Activated naive CD8-positive, alpha-beta T cell treated with anti-CD3 and anti-CD28 coated beads for 36 hours (primary cell): ENCODE results near the gene PGAP2. TPM values are rescaled to one million over a fixed set of nuclear protein-coding genes. Genes with fewer than 3 reads are reported as not detected.
A peak's percentile ranks its signal among the peaks of the same experiment; 100 is the strongest.
"Not testable (repeated sequence)": the region's sequence is repeated elsewhere in the genome, so short reads cannot be mapped to it uniquely, and the experiment has no call there.

ENCODE experiments used
- DNase-seq: peaks from one replicate; pipeline ENCODE4 v3.0.0; 2021
- H3K27ac Mint-ChIP-seq: one replicate; pipeline ENCODE4 v1.8.0; 2022; ENCODE audit warnings: mild to moderate bottlenecking, moderate library complexity, mixed read lengths
- H3K27me3 Mint-ChIP-seq: one replicate; pipeline ENCODE4 v1.8.0; 2022; ENCODE audit warnings: mild to moderate bottlenecking, mixed read lengths
- H3K36me3 Mint-ChIP-seq: one replicate; pipeline ENCODE4 v1.8.0; 2021; ENCODE audit warnings: mild to moderate bottlenecking, mixed read lengths
- H3K4me1 Mint-ChIP-seq: one replicate; pipeline ENCODE4 v1.8.0; 2021; ENCODE audit warnings: mixed read lengths
- H3K4me3 Mint-ChIP-seq: one replicate; pipeline ENCODE4 v1.8.0; 2022; ENCODE audit warnings: mild to moderate bottlenecking, moderate library complexity, mixed read lengths
- H3K9me3 Mint-ChIP-seq: one replicate; pipeline ENCODE4 v1.8.0; 2022; ENCODE audit warnings: mixed read lengths
- total RNA-seq, 2 experiments: library from RNA; stranded (reverse); gene quantifications; one replicate each; pipeline ENCODE4 v1.2.3, GENCODE V29; 2021

Gene PGAP2
- total RNA-seq, 2 experiments from 2014 or later, result 35.4 to 35.6 TPM

- Mint-ChIP-seq H3K27ac (peak overlapping the region; percentile 97), H3K36me3 (peaks cover 15% of the 10 kb centered on the region), H3K9me3 (no peaks in the 10 kb centered on the region), H3K4me1 (peaks cover 46% of the 10 kb centered on the region), H3K4me3 (peak overlapping the region; percentile 86), H3K27me3 (no peaks in the 10 kb centered on the region)
- DNase-seq, result peak; percentile 67
Observed at GRCh38 chr11:3853899-3854659, 45.7 kb downstream of the PGAP2 start.

GRCh38 chr11:3854660-3854976, 46.3 kb downstream of the PGAP2 start:
- H3K9me3 Mint-ChIP-seq, result no peaks in the 10 kb centered on the region
- H3K27ac Mint-ChIP-seq, result peak overlapping the region; percentile 97
- no peaks in the 10 kb centered on the region for H3K27me3 Mint-ChIP-seq
- peaks cover 48% of the 10 kb centered on the region for H3K4me1 Mint-ChIP-seq
- DNase-seq, result no peak
- H3K36me3 Mint-ChIP-seq, result peaks cover 15% of the 10 kb centered on the region
- peak overlapping the region; percentile 86 for H3K4me3 Mint-ChIP-seq

GRCh38 chr11:3854977-3855807, 46.8 kb downstream of the PGAP2 start, which contains the start of gene STIM1:
Gene STIM1 (plus strand): TSS chr11:3855664. CDS start chr11:3856271, 607 bp downstream.
- DNase-seq, result peak; percentile 99
- H3K4me3 Mint-ChIP-seq, result peak within 1 kb of the TSS; percentile 98
- peaks cover 53% of the 10 kb centered on the region for H3K4me1 Mint-ChIP-seq

GRCh38 chr11:3855808-3856491, 47.6 kb downstream of the PGAP2 start:
- Mint-ChIP-seq H3K36me3 (peaks cover 16% of the 10 kb centered on the region), H3K4me3 (peak overlapping the region; percentile 98), H3K9me3 (no peaks in the 10 kb centered on the region), H3K27ac (peak overlapping the region; percentile 95), H3K27me3 (no peaks in the 10 kb centered on the region), H3K4me1 (peaks cover 61% of the 10 kb centered on the region)
- peak; percentile 67 for DNase-seq

More at GRCh38 chr11:3854977-3855807, 46.8 kb downstream of the PGAP2 start, which contains the start of gene STIM1:
- peaks cover 15% of the 10 kb centered on the region for H3K36me3 Mint-ChIP-seq
- no peaks in the 10 kb centered on the region for H3K9me3 Mint-ChIP-seq
- H3K27me3 Mint-ChIP-seq, result no peaks in the 10 kb centered on the region
- H3K27ac Mint-ChIP-seq, result peak within 1 kb of the TSS; percentile 97

GRCh38 chr11:3856856-3857553, 48.6 kb downstream of the PGAP2 start:
- Mint-ChIP-seq H3K27me3 (no peaks in the 10 kb centered on the region), H3K9me3 (no peaks in the 10 kb centered on the region), H3K36me3 (peaks cover 22% of the 10 kb centered on the region), H3K27ac (peak overlapping the region; percentile 95), H3K4me1 (peaks cover 71% of the 10 kb centered on the region), H3K4me3 (peak overlapping the region; percentile 98)
- DNase-seq, result no peak

GRCh38 chr11:3857628-3858027, 49.3 kb downstream of the PGAP2 start:
- Mint-ChIP-seq H3K27me3 (no peaks in the 10 kb centered on the region), H3K4me1 (peaks cover 73% of the 10 kb centered on the region), H3K4me3 (peak overlapping the region; percentile 98), H3K36me3 (peaks cover 18% of the 10 kb centered on the region), H3K27ac (peak overlapping the region; percentile 95), H3K9me3 (no peaks in the 10 kb centered on the region)
- no peak for DNase-seq

- H3K27me3 Mint-ChIP-seq, result no peaks in the 10 kb centered on the region
- H3K9me3 Mint-ChIP-seq, result peaks cover 1% of the 10 kb centered on the region
- H3K27ac Mint-ChIP-seq, result peak overlapping the region; percentile 93
- peaks cover 24% of the 10 kb centered on the region for H3K36me3 Mint-ChIP-seq
- peak; percentile 45 for DNase-seq
- peak overlapping the region; percentile 98 for H3K4me3 Mint-ChIP-seq
- peaks cover 67% of the 10 kb centered on the region for H3K4me1 Mint-ChIP-seq
Observed at GRCh38 chr11:3859373-3859881, 51.1 kb downstream of the PGAP2 start.

GRCh38 chr11:3860375-3860774, 52.0 kb downstream of the PGAP2 start:
- H3K36me3 Mint-ChIP-seq, result peaks cover 30% of the 10 kb centered on the region
- H3K9me3 Mint-ChIP-seq, result peaks cover 1% of the 10 kb centered on the region
- peak overlapping the region; percentile 93 for H3K27ac Mint-ChIP-seq
- peak; percentile 42 for DNase-seq
- peak overlapping the region; percentile 98 for H3K4me3 Mint-ChIP-seq
- no peaks in the 10 kb centered on the region for H3K27me3 Mint-ChIP-seq
- H3K4me1 Mint-ChIP-seq, result peaks cover 72% of the 10 kb centered on the region

GRCh38 chr11:3860898-3861393, 52.6 kb downstream of the PGAP2 start:
- DNase-seq, result peak; percentile 43
- peaks cover 28% of the 10 kb centered on the region for H3K36me3 Mint-ChIP-seq
- H3K9me3 Mint-ChIP-seq, result not testable (repeated sequence)

GRCh38 chr11:3861683-3862082, 53.3 kb downstream of the PGAP2 start:
- peak; percentile 45 for DNase-seq
- Mint-ChIP-seq H3K27ac (peak overlapping the region; percentile 93), H3K36me3 (peaks cover 28% of the 10 kb centered on the region), H3K4me1 (peaks cover 85% of the 10 kb centered on the region), H3K9me3 (peaks cover 1% of the 10 kb centered on the region), H3K27me3 (no peaks in the 10 kb centered on the region), H3K4me3 (peak overlapping the region; percentile 98)

More at GRCh38 chr11:3860898-3861393, 52.6 kb downstream of the PGAP2 start:
- peaks cover 78% of the 10 kb centered on the region for H3K4me1 Mint-ChIP-seq
- not testable (repeated sequence) for H3K27me3 Mint-ChIP-seq
- H3K27ac Mint-ChIP-seq, result peak overlapping the region; percentile 93
- H3K4me3 Mint-ChIP-seq, result peak overlapping the region; percentile 98

GRCh38 chr11:3865388-3866193, 57.2 kb downstream of the PGAP2 start:
- peaks cover 84% of the 10 kb centered on the region for H3K4me1 Mint-ChIP-seq
- no peak for DNase-seq
- peak overlapping the region; percentile 55 for H3K4me3 Mint-ChIP-seq
- H3K36me3 Mint-ChIP-seq, result peaks cover 29% of the 10 kb centered on the region
- peak overlapping the region; percentile 92 for H3K27ac Mint-ChIP-seq
- no peaks in the 10 kb centered on the region for H3K27me3 Mint-ChIP-seq
- peaks cover 1% of the 10 kb centered on the region for H3K9me3 Mint-ChIP-seq

GRCh38 chr11:3866206-3866605, 57.8 kb downstream of the PGAP2 start:
- Mint-ChIP-seq H3K9me3 (peaks cover 1% of the 10 kb centered on the region), H3K27ac (peak overlapping the region; percentile 92), H3K27me3 (no peaks in the 10 kb centered on the region), H3K36me3 (peaks cover 31% of the 10 kb centered on the region), H3K4me3 (peak overlapping the region; percentile 6), H3K4me1 (peaks cover 83% of the 10 kb centered on the region)
- no peak for DNase-seq

- H3K36me3 Mint-ChIP-seq, result peaks cover 28% of the 10 kb centered on the region
- peaks cover 1% of the 10 kb centered on the region for H3K9me3 Mint-ChIP-seq
- peak overlapping the region; percentile 92 for H3K27ac Mint-ChIP-seq
- H3K27me3 Mint-ChIP-seq, result no peaks in the 10 kb centered on the region
- no peak for DNase-seq
- peak overlapping the region; percentile 40 for H3K4me3 Mint-ChIP-seq
- H3K4me1 Mint-ChIP-seq, result peaks cover 83% of the 10 kb centered on the region
Observed at GRCh38 chr11:3866836-3867208, 58.5 kb downstream of the PGAP2 start.
